NOMO-1 treated with dmso at 0.1 percent for 144 hours (cell line): ENCODE measurements around the gene INHA.

ENCODE experiments used
- DNase-seq: peaks from one replicate; lab custom pipeline; 2025; ENCODE audit not compliant: unreplicated experiment; lab: John Stamatoyannopoulos, UW

INHA gene, protein sequence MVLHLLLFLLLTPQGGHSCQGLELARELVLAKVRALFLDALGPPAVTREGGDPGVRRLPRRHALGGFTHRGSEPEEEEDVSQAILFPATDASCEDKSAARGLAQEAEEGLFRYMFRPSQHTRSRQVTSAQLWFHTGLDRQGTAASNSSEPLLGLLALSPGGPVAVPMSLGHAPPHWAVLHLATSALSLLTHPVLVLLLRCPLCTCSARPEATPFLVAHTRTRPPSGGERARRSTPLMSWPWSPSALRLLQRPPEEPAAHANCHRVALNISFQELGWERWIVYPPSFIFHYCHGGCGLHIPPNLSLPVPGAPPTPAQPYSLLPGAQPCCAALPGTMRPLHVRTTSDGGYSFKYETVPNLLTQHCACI

DNA sequence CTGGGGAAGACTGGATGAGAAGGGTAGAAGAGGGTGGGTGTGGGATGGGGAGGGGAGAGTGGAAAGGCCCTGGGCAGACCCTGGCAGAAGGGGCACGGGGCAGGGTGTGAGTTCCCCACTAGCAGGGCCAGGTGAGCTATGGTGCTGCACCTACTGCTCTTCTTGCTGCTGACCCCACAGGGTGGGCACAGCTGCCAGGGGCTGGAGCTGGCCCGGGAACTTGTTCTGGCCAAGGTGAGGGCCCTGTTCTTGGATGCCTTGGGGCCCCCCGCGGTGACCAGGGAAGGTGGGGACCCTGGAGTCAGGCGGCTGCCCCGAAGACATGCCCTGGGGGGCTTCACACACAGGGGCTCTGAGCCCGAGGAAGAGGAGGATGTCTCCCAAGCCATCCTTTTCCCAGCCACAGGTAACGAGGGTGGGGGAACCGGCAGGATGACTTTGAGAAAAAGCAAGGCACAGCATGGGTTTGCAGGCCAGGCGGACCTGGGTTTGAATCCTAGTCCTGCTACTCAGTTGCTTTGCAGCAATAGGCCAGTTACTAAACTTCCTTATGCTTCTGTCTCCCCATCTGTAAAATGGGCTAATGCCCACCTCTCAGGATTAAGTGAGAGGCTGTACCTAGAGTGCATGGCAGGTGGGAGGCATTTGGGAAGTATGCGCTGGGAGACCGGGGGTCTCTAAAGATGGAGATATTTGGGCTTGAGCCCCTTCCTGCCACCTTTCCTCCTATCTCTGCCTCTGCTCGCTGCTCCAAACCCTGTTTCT is at the start of gene INHA:
TSS of gene INHA (plus strand) at position 74 of the 765 bp plus-strand sequence. CDS start at position 139, 65 bp downstream.
- no peak for DNase-seq

DNA sequence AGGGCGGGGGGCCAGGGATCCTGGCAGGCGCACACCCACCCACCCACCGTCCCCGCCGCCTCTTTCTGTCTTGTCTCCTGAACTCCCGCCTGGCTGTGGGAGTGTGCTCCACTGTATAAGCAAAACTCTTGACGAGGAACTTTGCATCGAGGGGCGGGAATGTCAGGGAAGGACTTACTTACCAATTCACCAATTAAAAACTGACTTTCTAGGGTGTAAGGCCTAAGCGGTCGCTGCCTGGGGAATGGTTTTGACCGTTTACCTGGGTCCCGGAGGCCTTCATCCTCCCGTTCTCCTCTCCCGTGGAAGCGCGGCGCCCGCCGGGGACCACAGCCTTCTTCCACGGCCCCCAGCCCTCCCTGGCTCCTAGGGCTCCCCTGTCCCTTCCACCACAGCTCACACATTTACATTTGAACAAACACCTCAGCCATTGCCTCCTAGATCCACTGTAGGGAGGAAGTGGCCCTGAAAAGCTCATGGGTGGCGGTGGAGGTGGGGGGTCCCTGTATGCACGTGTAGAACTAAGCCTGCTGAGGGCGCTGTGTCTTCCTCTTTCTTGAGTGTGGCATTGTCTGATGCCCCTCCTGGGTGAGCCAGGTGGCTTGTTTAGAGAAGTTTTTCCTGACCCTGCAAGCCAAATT is 49.0 kb upstream of the INHA start:
- no peak for DNase-seq

DNA sequence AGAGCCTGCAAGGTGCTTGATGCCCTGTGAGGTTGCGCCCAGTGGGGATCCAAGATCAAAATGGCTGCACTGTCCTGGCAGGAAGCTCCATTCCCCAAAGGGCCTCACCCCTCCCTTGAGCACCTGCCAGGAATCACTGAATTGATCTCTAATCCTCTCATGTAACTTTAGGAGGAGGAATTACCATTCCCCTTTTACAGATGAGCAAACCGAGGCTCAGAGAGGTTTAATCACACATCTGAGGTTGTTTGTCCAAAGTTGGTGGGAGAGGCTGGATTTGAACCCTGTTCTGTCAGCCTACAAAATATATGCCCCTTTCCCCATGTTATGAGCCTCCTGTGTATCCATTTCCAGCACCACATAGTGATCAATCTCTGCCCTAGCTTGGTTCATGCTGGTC is 47.3 kb upstream of the INHA start:
- DNase-seq, result no peak

DNA sequence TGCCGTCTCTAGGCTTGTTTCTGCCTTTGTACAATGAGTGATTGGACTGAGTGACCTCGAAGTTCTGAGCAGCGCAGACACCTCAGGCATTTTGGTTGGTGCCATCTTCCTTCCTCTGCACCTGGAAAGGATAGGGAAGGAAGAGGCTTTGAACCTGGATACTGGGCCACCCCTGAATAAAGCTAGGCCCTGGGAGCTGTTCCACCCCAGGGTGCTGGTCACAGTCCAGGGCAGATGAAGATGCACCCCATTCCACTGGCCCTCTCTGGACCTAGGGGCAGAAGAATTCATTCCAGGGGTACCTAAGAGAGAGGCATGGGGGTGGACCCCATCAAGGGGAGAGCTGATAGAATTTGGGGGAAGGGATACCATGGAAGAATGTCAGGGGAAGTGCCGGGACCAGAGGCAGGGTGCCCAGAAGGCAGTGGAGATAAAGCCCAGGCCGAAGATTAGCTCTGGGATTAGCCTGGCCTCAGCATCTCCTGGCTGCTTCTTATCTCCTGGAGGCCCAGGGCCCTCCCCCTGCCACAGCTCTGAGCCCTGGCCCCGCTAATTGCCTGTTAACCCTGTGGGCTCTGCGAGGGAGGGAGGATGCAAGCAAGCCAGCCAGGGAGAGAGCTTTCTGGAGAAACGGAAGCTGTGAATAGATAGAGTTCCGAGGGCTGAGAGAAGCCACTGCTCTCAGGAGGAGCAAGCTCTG is 46.4 kb upstream of the INHA start:
- no peak for DNase-seq

DNA sequence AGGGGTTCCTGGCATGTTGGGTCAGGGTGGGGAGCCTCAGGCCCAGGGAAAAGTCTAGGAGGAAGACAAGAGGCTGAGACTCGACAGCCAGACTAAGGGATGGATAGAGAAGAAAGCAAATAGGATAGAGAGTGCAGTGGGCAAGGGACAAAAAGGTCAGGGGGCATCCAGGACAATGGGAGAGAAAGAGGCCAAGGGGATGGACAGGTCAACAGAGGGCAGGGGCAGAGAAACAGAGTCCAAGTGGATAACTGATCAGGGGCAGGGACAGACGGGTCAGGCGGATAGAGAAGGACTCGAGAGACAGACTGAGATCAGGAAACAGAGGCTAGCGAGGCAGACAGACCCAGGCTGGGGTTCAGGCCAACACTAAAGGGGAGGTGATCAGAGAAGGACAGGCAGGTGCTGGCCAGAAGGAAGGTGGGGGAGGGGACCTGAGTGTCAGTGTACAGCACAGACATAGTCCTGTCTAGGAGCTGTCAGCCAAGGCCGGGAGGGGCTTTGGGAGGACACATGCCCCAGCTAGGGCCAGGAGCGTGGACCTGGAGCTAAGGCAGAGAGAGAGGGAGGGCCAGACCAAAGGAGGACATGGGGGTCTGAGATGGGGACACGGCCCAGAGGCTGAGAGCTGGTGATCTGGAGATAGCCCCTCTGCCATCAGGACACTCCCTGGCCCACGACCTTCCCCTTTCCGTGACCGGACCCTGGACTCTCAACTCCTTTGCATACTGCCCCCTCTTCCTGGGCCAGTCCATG is 45.6 kb upstream of the INHA start:
- DNase-seq, result no peak

DNA sequence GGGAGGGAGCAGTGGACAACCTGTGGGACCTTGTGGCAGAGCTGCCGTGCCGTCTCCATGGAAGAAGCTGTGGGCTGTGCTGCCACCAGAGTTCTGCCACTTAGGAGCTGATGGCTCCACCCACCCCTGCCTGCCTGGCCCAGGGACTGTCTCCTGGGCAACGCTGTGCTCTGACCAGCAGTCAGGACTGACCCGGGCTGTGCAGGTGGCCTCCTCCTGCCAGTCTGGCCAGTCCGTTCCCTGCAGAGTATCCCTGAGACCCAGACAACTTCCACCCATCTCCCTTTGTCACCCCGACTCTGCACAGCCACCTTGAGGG is 45.1 kb upstream of the INHA start:
- no peak for DNase-seq

DNA sequence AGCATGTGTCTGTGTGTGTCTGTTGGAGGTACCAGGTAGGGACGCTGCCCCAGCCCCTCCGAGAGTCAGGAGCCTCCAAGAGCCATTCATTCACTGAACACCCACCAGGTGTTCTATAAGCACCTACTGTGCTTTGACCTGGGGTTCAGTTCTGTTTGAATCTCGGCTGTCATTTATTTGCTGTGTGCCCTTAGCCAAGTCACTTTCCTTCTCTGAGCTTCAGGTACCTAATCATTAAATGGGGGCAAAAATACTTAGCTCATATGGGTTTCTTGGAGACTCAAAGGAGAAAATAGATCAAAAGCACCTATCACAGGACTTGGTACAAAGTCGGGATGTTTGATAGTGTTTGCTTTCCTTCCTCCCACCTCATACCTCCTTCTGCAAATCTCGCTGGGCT is 44.6 kb upstream of the INHA start:
- no peak for DNase-seq

DNA sequence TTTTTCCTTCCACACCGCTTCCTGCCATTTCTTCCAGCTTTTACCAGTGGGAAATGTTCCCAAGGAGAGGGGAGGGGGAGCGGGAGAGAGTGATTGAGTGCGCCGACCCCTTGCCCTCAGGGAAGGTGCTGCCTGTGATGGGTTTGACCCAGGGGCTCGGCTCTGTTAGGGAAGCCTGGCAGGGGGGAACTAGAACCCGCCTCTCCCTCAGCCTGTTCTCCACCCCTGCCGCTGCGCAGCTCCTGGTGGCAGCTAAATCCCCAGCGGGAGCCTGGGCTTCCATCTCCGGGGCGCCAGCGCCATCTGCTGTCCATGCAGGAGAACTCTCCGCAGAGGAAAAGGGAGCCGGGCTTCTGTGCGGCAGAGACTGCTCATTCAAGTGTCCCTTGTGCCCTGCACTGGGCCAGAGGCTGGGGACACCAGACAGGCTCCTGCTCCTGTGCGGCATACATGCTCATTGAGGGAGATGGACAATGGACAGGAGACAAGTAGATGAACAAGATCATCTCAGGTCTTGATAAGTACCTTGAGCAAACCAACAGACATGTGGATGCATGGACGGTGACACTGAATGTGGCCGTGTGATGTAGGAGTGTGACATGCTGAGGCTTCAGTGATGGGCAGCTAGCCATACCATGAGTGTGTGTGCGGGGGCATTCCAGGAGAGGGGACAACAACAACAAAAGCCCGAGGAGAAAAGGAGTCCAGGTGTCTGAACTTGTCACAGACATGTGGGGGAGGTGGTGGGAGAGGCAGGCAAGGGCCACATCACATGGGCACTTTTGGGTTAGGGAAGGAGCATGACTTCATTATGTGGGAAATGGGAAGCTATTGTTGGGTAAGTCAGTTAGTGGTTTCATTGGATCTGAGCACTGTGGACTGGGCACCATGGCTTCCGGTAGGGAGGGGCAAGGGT is 41.8 kb upstream of the INHA start:
- DNase-seq, result peak; percentile 58

DNA sequence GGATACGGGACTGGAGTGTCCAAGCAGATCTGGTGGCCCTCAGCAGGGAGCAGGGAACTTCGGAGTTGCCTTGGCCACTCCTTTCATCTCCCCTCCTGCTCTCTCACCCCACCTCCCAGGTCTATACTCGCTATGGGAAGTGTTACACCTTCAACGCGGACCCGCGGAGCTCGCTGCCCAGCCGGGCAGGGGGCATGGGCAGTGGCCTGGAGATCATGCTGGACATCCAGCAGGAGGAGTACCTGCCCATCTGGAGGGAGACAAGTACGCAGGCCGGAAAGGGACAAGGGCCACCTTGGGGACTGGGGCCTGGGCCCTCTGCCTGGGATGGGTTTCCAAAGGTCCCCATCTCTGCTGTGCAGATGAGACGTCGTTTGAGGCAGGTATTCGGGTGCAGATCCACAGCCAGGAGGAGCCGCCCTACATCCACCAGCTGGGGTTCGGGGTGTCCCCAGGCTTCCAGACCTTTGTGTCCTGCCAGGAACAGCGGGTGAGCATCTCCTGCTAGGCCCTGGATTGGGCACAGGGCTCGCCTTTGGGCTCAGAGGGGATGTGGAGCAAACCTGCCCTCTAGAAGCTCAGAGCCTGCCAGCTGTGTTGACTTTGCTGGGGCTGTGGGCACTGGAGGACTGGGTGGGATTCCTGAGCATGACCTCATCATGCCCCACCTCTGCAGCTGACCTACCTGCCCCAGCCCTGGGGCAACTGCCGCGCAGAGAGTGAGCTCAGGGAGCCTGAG is 40.3 kb upstream of the INHA start:
- no peak for DNase-seq

DNA sequence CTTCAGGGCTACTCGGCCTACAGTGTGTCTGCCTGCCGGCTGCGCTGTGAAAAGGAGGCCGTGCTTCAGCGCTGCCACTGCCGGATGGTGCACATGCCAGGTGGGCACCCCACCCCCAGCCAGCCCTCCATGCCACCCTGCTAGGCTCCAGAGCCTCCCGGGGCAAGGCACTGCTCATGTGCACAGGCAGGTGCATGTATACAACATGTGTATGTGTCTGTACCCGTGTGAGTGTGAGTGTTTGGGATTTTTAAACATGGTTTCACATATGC is 39.8 kb upstream of the INHA start:
- DNase-seq, result no peak

DNA sequence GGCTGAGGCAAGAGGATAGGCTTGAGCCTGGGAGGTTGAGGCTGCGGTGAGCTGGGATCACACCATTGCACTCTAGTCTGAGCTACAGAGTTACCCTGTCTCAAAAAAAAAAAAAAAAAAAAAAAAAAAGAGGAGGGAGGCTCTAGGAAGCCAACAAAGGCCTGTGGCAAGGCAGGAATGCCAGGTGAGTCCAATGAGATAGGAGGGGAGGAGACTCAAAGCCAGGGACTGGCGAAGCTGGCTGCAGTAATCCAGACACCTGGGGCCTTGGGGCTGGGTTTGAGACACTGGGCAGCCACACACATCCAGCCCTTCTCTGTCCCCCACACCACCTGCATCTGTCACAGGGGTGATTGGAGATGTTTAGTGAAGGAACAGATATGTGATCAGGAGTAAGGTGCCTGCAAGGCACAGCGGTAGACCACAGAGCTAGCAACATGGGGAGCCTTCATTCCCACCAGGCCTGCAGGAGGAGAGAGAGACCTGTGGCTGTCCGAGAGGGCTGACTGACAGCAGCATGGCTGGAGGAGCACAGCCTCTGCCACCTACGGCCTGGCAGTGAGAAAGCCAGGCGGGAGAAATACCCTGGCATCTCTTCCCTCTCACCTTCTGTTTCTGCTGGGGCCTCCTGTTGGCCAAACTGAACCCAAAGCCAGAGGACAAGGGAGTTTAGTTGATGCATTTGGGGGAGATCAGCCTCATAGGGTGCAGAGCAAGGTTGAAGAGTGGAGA is 38.0 kb upstream of the INHA start:
- DNase-seq, result no peak

DNA sequence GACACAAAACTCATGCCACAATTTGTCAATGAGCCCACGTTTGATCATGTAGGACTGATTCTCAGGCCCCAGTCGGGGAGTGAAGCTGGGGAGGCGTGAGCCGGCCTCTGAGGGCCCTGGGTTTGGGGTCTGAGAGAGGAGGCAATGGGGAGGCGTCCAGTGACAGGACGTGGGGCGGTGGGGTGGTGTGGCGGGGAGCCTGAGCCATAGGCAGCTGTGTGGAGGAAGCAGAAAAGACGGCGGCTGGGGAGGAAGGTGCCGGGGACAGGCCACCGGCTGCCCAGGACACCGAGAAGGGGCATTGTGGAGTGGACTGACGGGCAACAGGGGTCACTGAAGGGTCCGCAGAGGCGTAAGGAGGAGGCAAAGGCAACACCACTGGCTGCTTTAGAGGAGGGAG is 35.7 kb upstream of the INHA start:
- no peak for DNase-seq

DNA sequence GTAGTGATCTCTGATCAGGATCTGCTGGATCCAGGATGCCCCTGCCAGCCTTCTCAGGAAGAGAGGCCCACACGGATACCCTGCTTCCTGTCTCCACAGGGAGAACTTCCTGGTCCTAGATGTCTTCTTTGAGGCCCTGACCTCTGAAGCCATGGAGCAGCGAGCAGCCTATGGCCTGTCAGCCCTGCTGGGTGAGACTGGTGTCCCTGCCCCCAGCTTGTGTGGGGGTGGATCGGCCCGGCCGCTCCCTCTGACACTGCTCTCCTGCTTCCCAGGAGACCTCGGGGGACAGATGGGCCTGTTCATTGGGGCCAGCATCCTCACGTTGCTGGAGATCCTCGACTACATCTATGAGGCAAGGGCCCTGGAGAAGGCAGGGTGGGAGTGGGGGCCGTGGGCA is 35.1 kb upstream of the INHA start:
- no peak for DNase-seq

DNA sequence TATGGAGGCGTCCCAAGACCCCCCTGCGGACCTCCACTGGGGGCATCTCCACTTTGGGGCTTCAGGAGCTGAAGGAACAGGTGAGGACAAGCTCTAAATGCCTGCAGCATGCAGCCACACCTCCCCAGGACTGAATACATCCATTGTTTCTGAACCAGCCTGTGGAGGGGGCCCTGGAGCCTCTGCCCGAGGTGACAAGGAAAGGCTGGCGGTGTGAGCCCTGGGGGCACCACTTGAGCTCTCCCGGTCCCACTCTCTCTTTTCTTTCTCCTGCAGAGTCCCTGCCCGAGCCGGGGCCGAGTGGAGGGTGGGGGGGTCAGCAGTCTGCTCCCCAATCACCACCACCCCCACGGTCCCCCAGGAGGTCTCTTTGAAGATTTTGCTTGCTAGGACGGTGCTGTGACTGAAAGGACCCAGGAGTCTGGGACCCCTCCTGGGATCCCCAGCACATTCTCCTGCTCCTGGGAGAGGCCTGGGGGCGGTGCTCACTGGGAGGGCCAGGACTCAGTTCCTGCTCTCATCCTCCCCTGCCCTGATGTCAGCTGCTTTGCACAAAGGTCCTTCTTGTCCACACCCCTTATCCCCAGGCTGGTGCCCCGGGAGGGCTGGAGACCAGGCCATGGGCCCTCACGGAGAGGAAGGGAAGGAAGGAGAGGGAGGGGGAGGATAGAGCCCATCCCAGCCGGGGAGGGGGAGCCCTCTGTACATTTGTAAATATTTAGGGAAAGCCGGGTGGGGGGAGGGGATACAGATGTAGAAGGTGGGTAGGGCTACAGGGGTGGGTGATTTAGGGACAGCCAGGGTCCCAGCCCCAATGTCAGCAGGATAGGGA is 34.2 kb upstream of the INHA start:
- DNase-seq, result no peak

DNA sequence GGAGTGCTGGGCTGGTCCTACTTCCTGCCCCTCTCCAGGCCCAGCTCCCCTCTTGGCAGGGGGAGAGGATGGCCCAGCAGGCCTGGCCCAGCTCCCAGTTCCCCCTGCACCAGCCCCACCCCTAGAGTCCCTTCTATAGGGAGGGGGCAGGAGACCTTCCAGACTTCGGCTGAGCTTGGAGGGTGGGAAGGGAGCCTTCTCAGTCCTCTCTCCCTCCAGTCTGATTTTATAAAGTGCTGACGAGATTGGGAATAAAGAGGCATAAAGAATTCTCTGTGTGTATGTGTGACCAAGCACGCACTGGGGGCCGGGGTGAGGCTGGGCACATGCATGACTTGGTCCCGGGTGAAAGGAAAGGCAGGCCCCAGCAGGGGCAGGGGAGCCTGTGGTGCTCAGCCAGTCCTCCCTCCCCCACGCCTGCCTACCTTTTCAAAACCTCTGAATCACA is 33.6 kb upstream of the INHA start:
- no peak for DNase-seq

DNA sequence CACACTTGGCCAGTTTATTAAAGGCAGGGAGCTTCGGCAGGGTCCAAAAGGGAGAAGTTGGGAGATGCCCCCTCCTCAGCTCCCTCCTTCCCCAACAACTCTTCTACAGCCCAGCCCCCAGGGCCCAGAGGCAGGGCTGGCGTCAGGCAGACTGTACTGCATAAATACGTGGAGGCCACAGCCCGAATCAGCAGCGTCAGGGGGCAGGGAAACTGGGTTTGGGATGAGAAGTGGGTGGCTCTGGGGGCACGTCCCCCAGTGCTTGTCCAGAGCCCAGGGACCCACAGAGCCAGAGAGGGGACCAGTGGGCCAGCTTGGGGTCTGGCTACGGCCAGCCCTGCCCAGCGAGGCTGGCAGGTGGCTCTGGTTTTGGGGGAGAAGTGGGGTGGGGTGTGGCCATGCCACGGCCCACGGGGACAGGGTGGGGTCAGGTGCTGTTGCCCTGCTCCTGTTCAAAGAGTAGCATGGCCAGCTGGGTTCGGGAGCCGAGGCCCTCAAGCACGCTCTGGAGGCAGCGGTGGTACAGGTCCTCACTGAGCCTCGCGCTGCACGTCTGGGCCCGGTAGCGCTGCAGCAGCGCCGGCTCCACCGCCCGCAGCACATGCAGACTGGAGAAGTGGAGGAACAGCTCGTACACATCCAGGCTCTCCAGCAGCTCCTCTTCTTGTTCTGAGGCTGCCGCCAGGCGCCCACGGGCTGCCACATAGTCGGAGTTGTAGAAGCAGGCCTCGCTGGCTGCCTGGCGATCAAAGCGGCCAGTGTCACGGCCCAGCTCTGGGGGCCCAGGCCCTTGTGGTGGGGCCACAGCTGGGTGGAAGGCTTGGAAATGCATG is 32.9 kb upstream of the INHA start:
- no peak for DNase-seq
